Upper lobe of left lung (tissue), 4 donors: Measurements from ENCODE around the gene ICE2.

Source experiments
- CTCF ChIP-seq, 6 experiments: fragments of 450-650 bp in 4 of 6; fragments of 200-600 bp in 2 of 6; sonication (generic) in 2 of 6; IDR thresholded peaks; one replicate each; pipeline ENCODE4 v1.5.1; 2016 to 2019; ENCODE audit warnings: antibody characterized with exemption in 6 of 6
- EP300 ChIP-seq, 4 donors: sonication (generic); formaldehyde crosslinking; IDR thresholded peaks; one replicate each; pipeline ENCODE4 v1.5.1; 2017; ENCODE audit warnings: antibody characterized with exemption in 4 of 4, control low read depth in 2 of 4

GRCh38 chr15:60385620-60386552, 93.1 kb downstream of the ICE2 start:
- TF ChIP-seq EP300 (IDR thresholded peaks at IDR 0.05) (no peak), CTCF (IDR thresholded peaks at IDR 0.05) (no peak)
